H1 (cell line): ENCODE measurements around the gene IL19. TPM values are rescaled to one million over a fixed set of nuclear protein-coding genes. Genes with fewer than 3 reads are reported as not detected.

Experiments used
- CTCF ChIA-PET: fragments of 300-600 bp; sonication (Branson Sonifier 250); formaldehyde crosslinking; loops from one replicate; lab custom pipeline; 2021; ENCODE audit not compliant: partially characterized antibody; lab: Charles Lee
- POLR2A ChIA-PET: fragments of 300-600 bp; sonication (Branson Sonifier 250); formaldehyde crosslinking; loops from one replicate; lab custom pipeline; 2021; ENCODE audit warnings: inconsistent platforms; ENCODE audit not compliant: partially characterized antibody; lab: Charles Lee
- DNase-seq, 2 experiments: peaks; one replicate each; pipeline versions ENCODE4 v3.0.0 to v3.0.0-alpha.2; 2010 to 2022; ENCODE audit warnings: low spot score in 2 of 2, low read depth in 1 of 2, mixed read lengths in 1 of 2
- FAIRE-seq: peaks from 2 replicates; lab custom pipeline; 2011; peaks lifted over from hg19 to GRCh38; lab: Jason Lieb, UNC
- H2AFZ ChIP-seq: 2 replicates; pipeline ENCODE4 v1.8.1; 2012; ENCODE audit warnings: low read length, inconsistent platforms
- H2AK5ac ChIP-seq: 2 replicates; pipeline ENCODE4 v1.6.1; 2013; ENCODE audit warnings: low read depth, low read length
- H2BK120ac ChIP-seq: replicated peaks from 2 replicates; pipeline ENCODE3; 2013; ENCODE audit warnings: low read depth, low read length, inconsistent platforms
- H2BK12ac ChIP-seq: 2 replicates; pipeline ENCODE4 v1.6.1; 2013; ENCODE audit warnings: low read depth, low read length
- H2BK15ac ChIP-seq: 2 replicates; pipeline ENCODE4 v1.6.1; 2013; ENCODE audit warnings: low read length
- H2BK20ac ChIP-seq: 2 replicates; pipeline ENCODE4 v1.6.1; 2013; ENCODE audit warnings: low read length
- H2BK5ac ChIP-seq: 2 replicates; pipeline ENCODE4 v1.6.1; 2013; ENCODE audit warnings: low read depth, low read length
- H3K14ac ChIP-seq: 2 replicates; pipeline ENCODE4 v1.6.1; 2013; ENCODE audit warnings: inconsistent platforms; ENCODE audit not compliant: insufficient read length
- H3K18ac ChIP-seq: 2 replicates; pipeline ENCODE4 v1.6.1; 2013; ENCODE audit warnings: low read length; ENCODE audit errors: extremely low read depth
- H3K23ac ChIP-seq: 2 replicates; pipeline ENCODE4 v1.6.1; 2013; ENCODE audit warnings: inconsistent platforms; ENCODE audit not compliant: insufficient read length
- H3K23me2 ChIP-seq: 2 replicates; pipeline ENCODE4 v1.6.1; 2013; ENCODE audit warnings: low read depth, low read length
- H3K27ac ChIP-seq: 2 replicates; pipeline ENCODE4 v1.6.1; 2011; ENCODE audit warnings: low read depth, low read length, inconsistent platforms
- H3K27me3 ChIP-seq, 4 experiments: replicated peaks in 1 of 4; 1 replicate in 1 of 4; 2 replicates in 3 of 4; pipeline versions ENCODE4 v1.6.1 to v1.8.1; 2011 to 2013; ENCODE audit warnings: low read length in 3 of 4, mild to moderate bottlenecking in 3 of 4, inconsistent platforms in 2 of 4, mixed read lengths in 2 of 4, moderate library complexity in 1 of 4; ENCODE audit not compliant: control insufficient read depth in 3 of 4, insufficient read depth in 3 of 4; ENCODE audit errors: extremely low read depth in 1 of 4
- H3K36me3 ChIP-seq, 4 experiments: 2 replicates each; pipeline versions ENCODE4 v1.6.1 to v1.8.1; 2011 to 2013; ENCODE audit warnings: mild to moderate bottlenecking in 4 of 4, low read length in 3 of 4, moderate library complexity in 2 of 4, control low read depth in 1 of 4, inconsistent platforms in 1 of 4; ENCODE audit not compliant: insufficient read depth in 4 of 4, control insufficient read depth in 2 of 4
- H3K4ac ChIP-seq: replicated peaks from 2 replicates; pipeline ENCODE3; 2013; ENCODE audit warnings: low read length, low read depth, mixed read lengths, inconsistent platforms; ENCODE audit not compliant: insufficient read length
- H3K4me1 ChIP-seq, 4 experiments: replicated peaks in 1 of 4; 1 replicate in 1 of 4; 2 replicates in 3 of 4; pipeline versions ENCODE4 v1.6.1 to v1.8.1; 2011 to 2013; ENCODE audit warnings: low read length in 3 of 4, inconsistent platforms in 2 of 4, mixed read lengths in 1 of 4; ENCODE audit not compliant: insufficient read depth in 4 of 4, control insufficient read depth in 3 of 4
- H3K4me2 ChIP-seq, 2 experiments: 2 replicates each; pipeline versions ENCODE4 v1.6.1 to v1.8.1; 2011 to 2013; ENCODE audit warnings: low read depth in 2 of 2, low read length in 2 of 2, control low read depth in 1 of 2, inconsistent platforms in 1 of 2, mild to moderate bottlenecking in 1 of 2; ENCODE audit not compliant: insufficient read depth in 1 of 2
- H3K4me3 ChIP-seq, 4 experiments: fragments of 200-600, 300-600 bp in 1 of 4; sonication (generic), shearing (Covaris generic), sonication (Bioruptor Twin) in 1 of 4; 2 replicates each; pipeline versions ENCODE4 v1.5.1 to v1.8.1; 2011 to 2016; ENCODE audit warnings: low read length in 4 of 4, low read depth in 3 of 4, control low read depth in 2 of 4, inconsistent platforms in 2 of 4, mild to moderate bottlenecking in 2 of 4, mixed read lengths in 1 of 4, moderate library complexity in 1 of 4; ENCODE audit not compliant: insufficient read depth in 2 of 4; ENCODE audit errors: extremely low read depth in 1 of 4
- H3K56ac ChIP-seq: replicated peaks from 2 replicates; pipeline ENCODE3; 2013; ENCODE audit warnings: low read depth, mild to moderate bottlenecking, mixed read lengths, low read length, inconsistent platforms; ENCODE audit not compliant: insufficient read length
- H3K79me1 ChIP-seq: 2 replicates; pipeline ENCODE4 v1.6.1; 2013; ENCODE audit warnings: low read depth, low read length, control low read depth
- H3K79me2 ChIP-seq, 2 experiments: 2 replicates each; pipeline versions ENCODE4 v1.6.1 to v1.8.1; 2012 to 2013; ENCODE audit warnings: low read length in 2 of 2, mild to moderate bottlenecking in 2 of 2, inconsistent platforms in 1 of 2; ENCODE audit not compliant: insufficient read depth in 2 of 2, control insufficient read depth in 1 of 2
- H3K9ac ChIP-seq, 4 experiments: replicated peaks in 1 of 4; 1 replicate in 1 of 4; 2 replicates in 3 of 4; pipeline versions ENCODE4 v1.6.1 to v1.8.1; 2011 to 2013; ENCODE audit warnings: low read depth in 3 of 4, low read length in 3 of 4, control low read depth in 2 of 4, mild to moderate bottlenecking in 2 of 4, moderate library complexity in 2 of 4, inconsistent platforms in 1 of 4; ENCODE audit errors: extremely low read depth in 1 of 4
- H3K9me3 ChIP-seq, 2 experiments: 2 replicates each; pipeline versions ENCODE4 v1.6.1 to v1.8.1; 2012 to 2013; ENCODE audit warnings: mild to moderate bottlenecking in 2 of 2, moderate library complexity in 2 of 2, control low read depth in 1 of 2, inconsistent platforms in 1 of 2, low read depth in 1 of 2, low read length in 1 of 2, mixed read lengths in 1 of 2; ENCODE audit not compliant: insufficient read depth in 2 of 2
- H4K20me1 ChIP-seq, 2 experiments: replicated peaks in 1 of 2; 2 replicates each; pipeline versions ENCODE3 to v1.8.1; 2011 to 2013; ENCODE audit warnings: inconsistent platforms in 2 of 2, low read length in 2 of 2, mild to moderate bottlenecking in 1 of 2; ENCODE audit not compliant: insufficient read depth in 2 of 2, control insufficient read depth in 1 of 2
- H4K5ac ChIP-seq: 2 replicates; pipeline ENCODE4 v1.6.1; 2013; ENCODE audit warnings: low read length, low read depth, mixed read lengths, inconsistent platforms; ENCODE audit not compliant: insufficient read length
- H4K8ac ChIP-seq: 2 replicates; pipeline ENCODE4 v1.8.0; 2013; ENCODE audit warnings: mild to moderate bottlenecking, moderate library complexity, low read length, inconsistent platforms; ENCODE audit not compliant: insufficient read depth; ENCODE audit errors: extremely low read depth
- H4K91ac ChIP-seq: replicated peaks from 2 replicates; pipeline ENCODE3; 2013; ENCODE audit warnings: low read length, mixed read lengths, inconsistent platforms; ENCODE audit not compliant: insufficient read length
- BRCA1 ChIP-seq: IDR thresholded peaks from 2 replicates; pipeline ENCODE4 v1.6.1; 2012; ENCODE audit warnings: low read depth, low read length, improper control_type of control experiment
- CBX8 ChIP-seq: fragments of 300-800, 300-1000 bp; sonication (generic); IDR thresholded peaks from 2 replicates; pipeline ENCODE4 v1.7.1; 2016; ENCODE audit warnings: low read depth, low read length, borderline replicate concordance
- HDAC6 ChIP-seq: IDR thresholded peaks from one replicate; pipeline ENCODE4 v1.7.1; 2012; ENCODE audit warnings: low read depth, mild to moderate bottlenecking, inconsistent platforms, low read length, moderate library complexity
- MAFK ChIP-seq: IDR thresholded peaks from 2 replicates; pipeline ENCODE4 v1.6.1; 2012; ENCODE audit warnings: low read depth, mild to moderate bottlenecking, improper control_type of control experiment, low read length
- NRF1 ChIP-seq: IDR thresholded peaks from 2 replicates; pipeline ENCODE4 v1.6.1; 2011; ENCODE audit warnings: mild to moderate bottlenecking, low read depth, low read length, improper control_type of control experiment
- RXRA ChIP-seq: IDR thresholded peaks from 2 replicates; pipeline ENCODE4 v1.6.1; 2011; ENCODE audit warnings: low read depth, mild to moderate bottlenecking, low read length, moderate library complexity; ENCODE audit not compliant: insufficient read depth
- SIX5 ChIP-seq: IDR thresholded peaks from 2 replicates; pipeline ENCODE4 v1.6.1; 2011; ENCODE audit warnings: mild to moderate bottlenecking, low read depth, low read length
- SP2 ChIP-seq: IDR thresholded peaks from 2 replicates; pipeline ENCODE4 v1.6.1; 2012; ENCODE audit warnings: mild to moderate bottlenecking, low read length, inconsistent platforms
- TAF1 ChIP-seq: IDR thresholded peaks from 2 replicates; pipeline ENCODE4 v1.6.1; 2011; ENCODE audit warnings: mild to moderate bottlenecking, low read depth, low read length
- WGBS, 2 experiments: shearing (Covaris generic) in 1 of 2; methylation state at CpG; one replicate each; pipeline versions ENCODE4 v1.1.6 to v1.1.7; 2013 to 2015; ENCODE audit warnings: low lambda C conversion rate in 2 of 2, mixed read lengths in 2 of 2, inconsistent platforms in 1 of 2, low coverage in 1 of 2, missing lambda C conversion rate in 1 of 2; ENCODE audit not compliant: insufficient replicate concordance in 2 of 2, insufficient coverage in 1 of 2, insufficient read length in 1 of 2; ENCODE audit errors: extremely low coverage in 1 of 2, missing lambda C conversion rate in 1 of 2; 5-methylcytosine and 5-hydroxymethylcytosine counted together
- polyA plus RNA-seq, 7 experiments: library from polyadenylated mRNA; depleted of rRNA in 3 of 7; stranded (reverse) in 5 of 7; unstranded in 2 of 7; fragments of >200 nt in 5 of 7; fragments of 200-250 nt in 2 of 7; gene quantifications; 1 replicate in 5 of 7; 2 replicates in 1 of 7; 4 replicates in 1 of 7; pipeline versions ENCODE4 v1.2.1 to v1.2.3, GENCODE V29; 2011 to 2013; ENCODE audit warnings: missing spikeins in 2 of 7, mixed read lengths in 2 of 7
- total RNA-seq: library from RNA; stranded (reverse); fragmentation: NEBNext Ultra II Directional; extraction: Animal tissue kit (Norgen Biotek cat#: 25700); gene quantifications from 2 replicates; pipeline ENCODE4 v1.2.1, GENCODE V29; 2021
- TF ChIP-seq, protein P1 (sequence below): IDR thresholded peaks from 2 replicates; pipeline ENCODE4 v1.6.1; 2011; ENCODE audit warnings: low read length, improper control_type of control experiment
- TF ChIP-seq, protein P2 (sequence below): IDR thresholded peaks from 2 replicates; pipeline ENCODE4 v1.6.1; 2012; ENCODE audit warnings: low read length, inconsistent platforms

Gene IL19
- total and polyA plus RNA-seq, 2 of the 8 experiments (the other 6 are each of a cell fraction or from before 2014, with no cell fraction given): not detected

DNA sequence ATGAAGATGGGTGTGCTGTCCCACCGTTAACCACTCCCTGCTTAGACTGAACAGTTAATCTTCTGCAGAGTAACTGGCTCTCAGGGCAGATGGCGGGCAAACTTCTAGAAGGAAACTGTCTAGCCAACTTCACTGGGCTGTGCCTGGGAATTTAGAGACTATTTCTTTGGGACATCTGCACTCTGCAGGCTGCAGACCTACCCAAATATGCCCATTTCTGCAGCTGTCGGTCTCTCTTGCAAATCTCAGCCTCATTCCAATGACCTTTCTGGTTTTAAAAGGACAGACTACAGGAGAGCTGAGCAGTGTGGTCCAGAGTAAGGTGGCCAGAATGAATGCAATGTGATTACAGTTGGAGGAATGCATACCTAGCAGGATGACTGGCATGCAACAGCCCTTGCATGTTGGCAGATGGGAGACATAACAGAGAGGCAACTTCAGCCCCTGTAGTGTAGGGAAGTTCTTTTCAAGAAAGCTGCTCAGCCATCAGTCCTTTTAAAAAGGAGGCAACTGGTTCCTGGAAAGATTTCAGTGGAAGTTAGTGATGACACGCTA lies 68.5 kb downstream of the IL19 start:
- CTCF ChIA-PET: interaction anchor here (0.6 to 5.6 kb wide), 6 partner anchors 13 to 750 kb away, joined by 3 to 29 read pairs (median 4); partner anchors contain the start of gene IL20
- POLR2A ChIA-PET: interaction anchor here (1.3 kb wide), 1 partner anchor 14 kb away, joined by 3 read pairs; no protein-coding TSS in a partner anchor
- no peak overlapping the region for H2BK12ac ChIP-seq
- H3K4me1 ChIP-seq: no peaks in the 10 kb centered on the region
- H3K4ac ChIP-seq: no peak overlapping the region
- no peaks in the 10 kb centered on the region for H3K79me1 ChIP-seq
- no peak overlapping the region for H3K4me3 ChIP-seq
- H3K36me3 ChIP-seq: no peaks in the 10 kb centered on the region
- no peak overlapping the region for H3K56ac ChIP-seq
- H3K79me2 ChIP-seq: no peaks in the 10 kb centered on the region
- H4K91ac ChIP-seq: no peak overlapping the region
- H3K27me3 ChIP-seq: no peaks in the 10 kb centered on the region
- peaks cover 0 to 2% of the 10 kb centered on the region in 2 experiments for H4K20me1 ChIP-seq
- H4K8ac ChIP-seq: no peak overlapping the region
- H3K9me3 ChIP-seq: no peaks in the 10 kb centered on the region
- H3K9ac ChIP-seq: no peak overlapping the region
- no peak overlapping the region for H2BK120ac ChIP-seq
- 93% methylated on average over 4 of the region's 4 CpGs; no CpG with 5 or more reads in 1 of the 2 experiments for WGBS, 2 experiments
- H3K18ac ChIP-seq: no peak overlapping the region
- no peak overlapping the region for H3K4me2 ChIP-seq
- H4K5ac ChIP-seq: no peak overlapping the region
- DNase-seq: no peak
- no peak overlapping the region for H2AK5ac ChIP-seq
- no peak overlapping the region for H3K27ac ChIP-seq
- no peak overlapping the region for H2BK5ac ChIP-seq
- no peak overlapping the region for H3K14ac ChIP-seq
- no peaks in the 10 kb centered on the region for H3K23me2 ChIP-seq
- no peak for FAIRE-seq
- H2AFZ ChIP-seq: no peak overlapping the region
- no peak overlapping the region for H2BK20ac ChIP-seq
- no peak overlapping the region for H2BK15ac ChIP-seq
- no peak overlapping the region for H3K23ac ChIP-seq
- TF ChIP-seq, protein P1, sequence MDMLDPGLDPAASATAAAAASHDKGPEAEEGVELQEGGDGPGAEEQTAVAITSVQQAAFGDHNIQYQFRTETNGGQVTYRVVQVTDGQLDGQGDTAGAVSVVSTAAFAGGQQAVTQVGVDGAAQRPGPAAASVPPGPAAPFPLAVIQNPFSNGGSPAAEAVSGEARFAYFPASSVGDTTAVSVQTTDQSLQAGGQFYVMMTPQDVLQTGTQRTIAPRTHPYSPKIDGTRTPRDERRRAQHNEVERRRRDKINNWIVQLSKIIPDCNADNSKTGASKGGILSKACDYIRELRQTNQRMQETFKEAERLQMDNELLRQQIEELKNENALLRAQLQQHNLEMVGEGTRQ: no peak
- TF ChIP-seq MAFK: no peak
- no peak for TF ChIP-seq SP2
- TF ChIP-seq, protein P2, sequence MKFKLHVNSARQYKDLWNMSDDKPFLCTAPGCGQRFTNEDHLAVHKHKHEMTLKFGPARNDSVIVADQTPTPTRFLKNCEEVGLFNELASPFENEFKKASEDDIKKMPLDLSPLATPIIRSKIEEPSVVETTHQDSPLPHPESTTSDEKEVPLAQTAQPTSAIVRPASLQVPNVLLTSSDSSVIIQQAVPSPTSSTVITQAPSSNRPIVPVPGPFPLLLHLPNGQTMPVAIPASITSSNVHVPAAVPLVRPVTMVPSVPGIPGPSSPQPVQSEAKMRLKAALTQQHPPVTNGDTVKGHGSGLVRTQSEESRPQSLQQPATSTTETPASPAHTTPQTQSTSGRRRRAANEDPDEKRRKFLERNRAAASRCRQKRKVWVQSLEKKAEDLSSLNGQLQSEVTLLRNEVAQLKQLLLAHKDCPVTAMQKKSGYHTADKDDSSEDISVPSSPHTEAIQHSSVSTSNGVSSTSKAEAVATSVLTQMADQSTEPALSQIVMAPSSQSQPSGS: no peak
- TF ChIP-seq RXRA: no peak
- TF ChIP-seq TAF1: no peak
- no peak for TF ChIP-seq NRF1
- no peak for TF ChIP-seq BRCA1
- no peak for TF ChIP-seq HDAC6
- TF ChIP-seq CBX8: no peak
- TF ChIP-seq SIX5: no peak
